H9 (cell line): ENCODE results near the gene BYSL. TPM values are rescaled to one million over a fixed set of nuclear protein-coding genes. Genes with fewer than 3 reads are reported as not detected.

Experiments used
- DNase-seq: peaks from one replicate; pipeline ENCODE4 v3.0.0-alpha.2; 2017
- H2AFZ ChIP-seq: one replicate; pipeline ENCODE4 v1.6.1; 2013; ENCODE audit warnings: mild to moderate bottlenecking, low read length, control low read depth, moderate library complexity
- H2AK5ac ChIP-seq: 2 replicates; pipeline ENCODE4 v1.6.1; 2013; ENCODE audit warnings: low read length, control low read depth, mixed read lengths; ENCODE audit not compliant: insufficient read length
- H2BK120ac ChIP-seq: one replicate; pipeline ENCODE4 v1.6.1; 2013; ENCODE audit warnings: low read depth, mild to moderate bottlenecking, low read length, control low read depth, inconsistent platforms; ENCODE audit not compliant: poor library complexity, severe bottlenecking
- H2BK12ac ChIP-seq: 2 replicates; pipeline ENCODE4 v1.6.1; 2013; ENCODE audit warnings: low read length, control low read depth, mixed read lengths, low read depth; ENCODE audit not compliant: insufficient read length
- H2BK15ac ChIP-seq: 2 replicates; pipeline ENCODE4 v1.6.1; 2013; ENCODE audit warnings: low read depth, low read length, control low read depth
- H2BK20ac ChIP-seq: one replicate; pipeline ENCODE4 v1.6.1; 2013; ENCODE audit warnings: low read depth, mild to moderate bottlenecking, low read length, control low read depth, inconsistent platforms; ENCODE audit not compliant: poor library complexity, severe bottlenecking
- H2BK5ac ChIP-seq: 2 replicates; pipeline ENCODE4 v1.6.1; 2013; ENCODE audit warnings: low read length, control low read depth, mixed read lengths; ENCODE audit not compliant: insufficient read length
- H3K14ac ChIP-seq: 2 replicates; pipeline ENCODE4 v1.6.1; 2013; ENCODE audit warnings: low read length, control low read depth; ENCODE audit not compliant: insufficient read depth
- H3K18ac ChIP-seq: 2 replicates; pipeline ENCODE4 v1.6.1; 2013; ENCODE audit warnings: low read depth, mild to moderate bottlenecking, mixed read lengths, low read length, control low read depth; ENCODE audit not compliant: insufficient read length
- H3K23ac ChIP-seq: 2 replicates; pipeline ENCODE4 v1.6.1; 2013; ENCODE audit warnings: low read length, control low read depth, mixed read lengths, low read depth; ENCODE audit not compliant: insufficient read length
- H3K23me2 ChIP-seq: 2 replicates; pipeline ENCODE4 v1.6.1; 2013; ENCODE audit warnings: low read depth, mild to moderate bottlenecking, mixed read lengths, low read length, control low read depth; ENCODE audit not compliant: insufficient read length, poor library complexity, severe bottlenecking
- H3K27ac ChIP-seq: 2 replicates; pipeline ENCODE4 v1.5.1; 2013; ENCODE audit warnings: low read length, control low read depth, mixed read lengths, low read depth; ENCODE audit not compliant: insufficient read length
- H3K27me3 ChIP-seq: 2 replicates; pipeline ENCODE4 v1.6.1; 2013; ENCODE audit warnings: low read length, control low read depth, inconsistent platforms; ENCODE audit not compliant: insufficient read depth
- H3K4ac ChIP-seq: 2 replicates; pipeline ENCODE4 v1.6.1; 2013; ENCODE audit warnings: low read depth, mild to moderate bottlenecking, control low read depth, inconsistent platforms, low read length, moderate library complexity
- H3K4me1 ChIP-seq: 2 replicates; pipeline ENCODE4 v1.6.1; 2013; ENCODE audit warnings: low read length, control low read depth, inconsistent platforms; ENCODE audit not compliant: insufficient read depth
- H3K4me2 ChIP-seq: 2 replicates; pipeline ENCODE4 v1.6.1; 2013; ENCODE audit warnings: low read length, control low read depth, mixed read lengths; ENCODE audit not compliant: insufficient read length, insufficient read depth
- H3K56ac ChIP-seq: 2 replicates; pipeline ENCODE4 v1.6.1; 2013; ENCODE audit warnings: low read depth, mild to moderate bottlenecking, mixed read lengths, low read length, control low read depth; ENCODE audit not compliant: insufficient read length
- H3K79me1 ChIP-seq: 2 replicates; pipeline ENCODE4 v1.6.1; 2013; ENCODE audit warnings: low read depth, mild to moderate bottlenecking, moderate library complexity, low read length, control low read depth, inconsistent platforms; ENCODE audit not compliant: insufficient read depth, poor library complexity, severe bottlenecking
- H3K79me2 ChIP-seq: 2 replicates; pipeline ENCODE4 v1.6.1; 2013; ENCODE audit warnings: low read length, control low read depth, inconsistent platforms; ENCODE audit not compliant: insufficient read depth
- H3K9ac ChIP-seq: 2 replicates; pipeline ENCODE4 v1.6.1; 2013; ENCODE audit warnings: low read length, control low read depth, mixed read lengths; ENCODE audit not compliant: insufficient read length; ENCODE audit errors: extremely low read depth
- H3K9me3 ChIP-seq: one replicate; pipeline ENCODE4 v1.6.1; 2013; ENCODE audit warnings: low read depth, low read length, inconsistent platforms; ENCODE audit not compliant: control insufficient read depth
- H3T11ph ChIP-seq: one replicate; pipeline ENCODE4 v1.6.1; 2013; ENCODE audit warnings: mild to moderate bottlenecking, low read length, control low read depth, inconsistent platforms
- H4K20me1 ChIP-seq: one replicate; pipeline ENCODE4 v1.6.1; 2013; ENCODE audit not compliant: control insufficient read depth, insufficient read length, insufficient read depth
- H4K5ac ChIP-seq: 2 replicates; pipeline ENCODE4 v1.6.1; 2013; ENCODE audit warnings: low read depth, mild to moderate bottlenecking, mixed read lengths, low read length, control low read depth; ENCODE audit not compliant: insufficient read length
- H4K8ac ChIP-seq: replicated peaks from 2 replicates; pipeline ENCODE4 v1.6.1; 2013; ENCODE audit warnings: low read length, control low read depth, mixed read lengths, low read depth; ENCODE audit not compliant: insufficient read length
- H4K91ac ChIP-seq: 2 replicates; pipeline ENCODE4 v1.6.1; 2013; ENCODE audit warnings: low read depth, mild to moderate bottlenecking, moderate library complexity, mixed read lengths, low read length, control low read depth; ENCODE audit not compliant: insufficient read length
- H3K27ac Mint-ChIP-seq, 3 experiments: 2 replicates in 2 of 3; 3 replicates in 1 of 3; pipeline ENCODE4 v1.8.0; 2020 to 2021; ENCODE audit warnings: mixed read lengths in 3 of 3, mild to moderate bottlenecking in 1 of 3, moderate library complexity in 1 of 3
- H3K27me3 Mint-ChIP-seq: 2 replicates; pipeline ENCODE4 v1.8.0; 2021; ENCODE audit warnings: low read depth, mild to moderate bottlenecking, moderate library complexity, mixed read lengths
- H3K36me3 Mint-ChIP-seq, 3 experiments: 2 replicates in 2 of 3; 3 replicates in 1 of 3; pipeline ENCODE4 v1.8.0; 2020 to 2021; ENCODE audit warnings: low read depth in 3 of 3, mixed read lengths in 3 of 3; ENCODE audit not compliant: insufficient read depth in 1 of 3
- H3K4me1 Mint-ChIP-seq, 2 experiments: 2 replicates each; pipeline ENCODE4 v1.8.0; 2020; ENCODE audit warnings: mixed read lengths in 2 of 2
- H3K4me3 Mint-ChIP-seq, 2 experiments: 2 replicates in 1 of 2; 3 replicates in 1 of 2; pipeline ENCODE4 v1.8.0; 2020 to 2021; ENCODE audit warnings: mild to moderate bottlenecking in 2 of 2, mixed read lengths in 2 of 2, moderate library complexity in 1 of 2
- H3K9me3 Mint-ChIP-seq, 2 experiments: 2 replicates in 1 of 2; 3 replicates in 1 of 2; pipeline ENCODE4 v1.8.0; 2020; ENCODE audit warnings: mild to moderate bottlenecking in 2 of 2, mixed read lengths in 2 of 2, moderate library complexity in 1 of 2
- WGBS: extraction: QIAGEN DNeasy Blood & Tissue Kit; methylation state at CpG from one replicate; pipeline ENCODE4 v1.1.7; 2013; ENCODE audit warnings: missing lambda C conversion rate, low lambda C conversion rate, mixed read lengths; ENCODE audit not compliant: insufficient read length; ENCODE audit errors: extremely low coverage; 5-methylcytosine and 5-hydroxymethylcytosine counted together
- total RNA-seq: library from RNA; stranded (reverse); gene quantifications from 2 replicates; pipeline ENCODE4 v1.2.1, GENCODE V29; 2021
- TF ChIP-seq, protein P1 (sequence below): fragments of 200-600 bp; sonication (generic); conservative IDR thresholded peaks from 3 replicates; pipeline ENCODE4 v1.8.0; 2021; ENCODE audit warnings: antibody characterized with exemption, mild to moderate bottlenecking

Gene BYSL
- total RNA-seq, 1 experiment from 2014 or later, result 71.1 TPM

DNA sequence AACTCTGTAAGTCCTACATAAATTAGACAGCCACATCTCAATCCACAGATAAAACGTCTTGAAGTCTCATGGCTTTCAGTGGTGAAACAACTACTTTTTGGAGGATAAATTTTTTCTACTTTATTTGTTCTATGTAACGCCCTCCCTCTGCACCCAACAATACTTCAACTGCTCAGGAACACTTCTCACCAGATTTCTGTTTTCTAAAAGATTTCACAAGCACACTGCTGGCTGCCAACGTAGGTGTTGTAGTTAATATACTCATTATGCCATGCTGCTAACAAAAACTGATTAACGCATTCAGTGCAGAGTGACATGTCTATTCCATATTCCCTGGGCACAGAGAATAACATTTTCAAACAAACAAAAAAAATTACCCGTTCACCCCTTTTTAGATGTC is 36.3 kb upstream of the BYSL start:
- Histone ChIP-seq H3K18ac (no peak overlapping the region), H4K91ac (no peak overlapping the region), H3K79me1 (peaks cover 3% of the 10 kb centered on the region), H3K79me2 (no peaks in the 10 kb centered on the region; the same call in 1 of the 2 replicates), H3K23ac (no peak overlapping the region), H2BK12ac (no peak overlapping the region), H3K27me3 (no peaks in the 10 kb centered on the region), H3K4me2 (no peak overlapping the region), H2BK5ac (no peak overlapping the region), H3K23me2 (no peaks in the 10 kb centered on the region), H3K27ac (no peak overlapping the region), H2BK120ac (no peak overlapping the region), H3K9me3 (no peaks in the 10 kb centered on the region), H3K4ac (no peak overlapping the region), H4K5ac (no peak overlapping the region), H2AK5ac (no peak overlapping the region), H3K56ac (no peak overlapping the region), H4K8ac (no peak overlapping the region), H2AFZ (no peak overlapping the region), H3K9ac (no peak overlapping the region), H2BK20ac (no peak overlapping the region), H3K14ac (no peak overlapping the region), H4K20me1 (no peaks in the 10 kb centered on the region), H3K4me1 (no peaks in the 10 kb centered on the region; the same call in 1 of the 2 replicates), H2BK15ac (no peak overlapping the region), H3T11ph (no peak overlapping the region)
- DNase-seq, result no peak
- no CpG with 5 or more reads among the region's 5 CpGs for WGBS
- Mint-ChIP-seq H3K27me3 (no peaks in the 10 kb centered on the region), H3K9me3 (no peaks in the 10 kb centered on the region), H3K4me1 (peaks cover 14 to 15% of the 10 kb centered on the region in 2 experiments), H3K4me3 (no peak overlapping the region), H3K27ac (no peak overlapping the region), H3K36me3 (peaks cover 0 to 11% (median 1%) of the 10 kb centered on the region in 3 experiments; a peak in 3 of 7 replicates)
- TF ChIP-seq, protein P1, sequence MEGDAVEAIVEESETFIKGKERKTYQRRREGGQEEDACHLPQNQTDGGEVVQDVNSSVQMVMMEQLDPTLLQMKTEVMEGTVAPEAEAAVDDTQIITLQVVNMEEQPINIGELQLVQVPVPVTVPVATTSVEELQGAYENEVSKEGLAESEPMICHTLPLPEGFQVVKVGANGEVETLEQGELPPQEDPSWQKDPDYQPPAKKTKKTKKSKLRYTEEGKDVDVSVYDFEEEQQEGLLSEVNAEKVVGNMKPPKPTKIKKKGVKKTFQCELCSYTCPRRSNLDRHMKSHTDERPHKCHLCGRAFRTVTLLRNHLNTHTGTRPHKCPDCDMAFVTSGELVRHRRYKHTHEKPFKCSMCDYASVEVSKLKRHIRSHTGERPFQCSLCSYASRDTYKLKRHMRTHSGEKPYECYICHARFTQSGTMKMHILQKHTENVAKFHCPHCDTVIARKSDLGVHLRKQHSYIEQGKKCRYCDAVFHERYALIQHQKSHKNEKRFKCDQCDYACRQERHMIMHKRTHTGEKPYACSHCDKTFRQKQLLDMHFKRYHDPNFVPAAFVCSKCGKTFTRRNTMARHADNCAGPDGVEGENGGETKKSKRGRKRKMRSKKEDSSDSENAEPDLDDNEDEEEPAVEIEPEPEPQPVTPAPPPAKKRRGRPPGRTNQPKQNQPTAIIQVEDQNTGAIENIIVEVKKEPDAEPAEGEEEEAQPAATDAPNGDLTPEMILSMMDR, result no peak
